ENCODE data around the gene YAF2.

The YAF2 gene

GRCh38 chr12:42162193-42162592, 75.9 kb downstream of the YAF2 start:
- TF ChIP-seq, protein P1, sequence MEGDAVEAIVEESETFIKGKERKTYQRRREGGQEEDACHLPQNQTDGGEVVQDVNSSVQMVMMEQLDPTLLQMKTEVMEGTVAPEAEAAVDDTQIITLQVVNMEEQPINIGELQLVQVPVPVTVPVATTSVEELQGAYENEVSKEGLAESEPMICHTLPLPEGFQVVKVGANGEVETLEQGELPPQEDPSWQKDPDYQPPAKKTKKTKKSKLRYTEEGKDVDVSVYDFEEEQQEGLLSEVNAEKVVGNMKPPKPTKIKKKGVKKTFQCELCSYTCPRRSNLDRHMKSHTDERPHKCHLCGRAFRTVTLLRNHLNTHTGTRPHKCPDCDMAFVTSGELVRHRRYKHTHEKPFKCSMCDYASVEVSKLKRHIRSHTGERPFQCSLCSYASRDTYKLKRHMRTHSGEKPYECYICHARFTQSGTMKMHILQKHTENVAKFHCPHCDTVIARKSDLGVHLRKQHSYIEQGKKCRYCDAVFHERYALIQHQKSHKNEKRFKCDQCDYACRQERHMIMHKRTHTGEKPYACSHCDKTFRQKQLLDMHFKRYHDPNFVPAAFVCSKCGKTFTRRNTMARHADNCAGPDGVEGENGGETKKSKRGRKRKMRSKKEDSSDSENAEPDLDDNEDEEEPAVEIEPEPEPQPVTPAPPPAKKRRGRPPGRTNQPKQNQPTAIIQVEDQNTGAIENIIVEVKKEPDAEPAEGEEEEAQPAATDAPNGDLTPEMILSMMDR (IDR thresholded peaks at IDR 0.05; ENCODE audit: poor library complexity, severe bottlenecking), result no peak
- DNase-seq (ENCODE audit: low spot score), result no peak
- no peak overlapping the region for H3K27ac ChIP-seq (ENCODE audit: poor library complexity, severe bottlenecking)
- peaks cover 12% of the 10 kb centered on the region for H3K4me1 ChIP-seq (ENCODE audit: insufficient read depth, poor library complexity, severe bottlenecking)
- ATAC-seq (ENCODE audit: low read depth), result peak; percentile 59
- H3K36me3 ChIP-seq (ENCODE audit: low read depth), result peaks cover 24% of the 10 kb centered on the region
- no peak overlapping the region for H3K4me3 ChIP-seq (ENCODE audit: severe bottlenecking)
- H3K27me3 ChIP-seq (ENCODE audit: insufficient read depth, poor library complexity, severe bottlenecking), result no peaks in the 10 kb centered on the region
- H3K9me3 ChIP-seq (ENCODE audit: severe bottlenecking), result no peaks in the 10 kb centered on the region

GRCh38 chr12:42161529-42161928, 76.5 kb downstream of the YAF2 start:
- Histone ChIP-seq H3K36me3 (ENCODE audit: low read depth) (peaks cover 24% of the 10 kb centered on the region), H3K4me1 (ENCODE audit: insufficient read depth, poor library complexity, severe bottlenecking) (peaks cover 12% of the 10 kb centered on the region), H3K27me3 (ENCODE audit: insufficient read depth, poor library complexity, severe bottlenecking) (no peaks in the 10 kb centered on the region), H3K9me3 (ENCODE audit: severe bottlenecking) (no peaks in the 10 kb centered on the region), H3K27ac (ENCODE audit: poor library complexity, severe bottlenecking) (no peak overlapping the region), H3K4me3 (ENCODE audit: severe bottlenecking) (no peak overlapping the region)
- TF ChIP-seq, protein P1 (IDR thresholded peaks at IDR 0.05; ENCODE audit: poor library complexity, severe bottlenecking), result no peak
- ATAC-seq (ENCODE audit: low read depth) (no peak), DNase-seq (ENCODE audit: low spot score) (no peak)

DNA sequence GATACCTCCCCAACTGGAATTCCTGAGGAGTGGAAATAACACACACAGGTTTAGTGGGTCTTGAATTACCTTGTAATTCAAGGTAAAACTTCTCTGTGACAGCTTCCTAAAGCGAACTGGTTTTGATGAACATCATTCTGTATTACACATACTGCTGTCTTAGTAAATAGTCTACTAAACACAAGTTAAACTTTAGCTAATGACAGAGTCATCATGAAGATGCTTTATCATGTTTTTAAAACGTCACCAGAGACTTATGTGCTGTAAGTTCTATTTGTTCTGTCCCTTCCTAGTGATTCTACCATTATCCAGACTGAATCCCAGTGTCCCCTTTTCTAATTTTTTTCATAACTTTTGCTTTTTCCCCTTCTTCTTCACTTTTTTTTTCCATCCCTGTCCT, 81.8 kb downstream of the YAF2 start:
- Histone ChIP-seq H3K27me3 (ENCODE audit: insufficient read depth, poor library complexity, severe bottlenecking) (no peaks in the 10 kb centered on the region), H3K4me1 (ENCODE audit: insufficient read depth, poor library complexity, severe bottlenecking) (no peaks in the 10 kb centered on the region), H3K27ac (ENCODE audit: poor library complexity, severe bottlenecking) (no peak overlapping the region), H3K9me3 (ENCODE audit: severe bottlenecking) (no peaks in the 10 kb centered on the region), H3K36me3 (ENCODE audit: low read depth) (peaks cover 20% of the 10 kb centered on the region), H3K4me3 (ENCODE audit: severe bottlenecking) (no peak overlapping the region)
- ATAC-seq (ENCODE audit: low read depth), result no peak
- TF ChIP-seq, protein P1 (IDR thresholded peaks at IDR 0.05; ENCODE audit: poor library complexity, severe bottlenecking), result no peak
- no peak for DNase-seq (ENCODE audit: low spot score)

GRCh38 chr12:42145552-42146215, 92.4 kb downstream of the YAF2 start:
- Histone ChIP-seq H3K4me3 (ENCODE audit: severe bottlenecking) (no peak overlapping the region), H3K9me3 (ENCODE audit: severe bottlenecking) (no peaks in the 10 kb centered on the region), H3K27ac (ENCODE audit: poor library complexity, severe bottlenecking) (no peak overlapping the region), H3K27me3 (ENCODE audit: insufficient read depth, poor library complexity, severe bottlenecking) (no peaks in the 10 kb centered on the region), H3K36me3 (ENCODE audit: low read depth) (no peaks in the 10 kb centered on the region), H3K4me1 (ENCODE audit: insufficient read depth, poor library complexity, severe bottlenecking) (peaks cover 7% of the 10 kb centered on the region)
- DNase-seq (ENCODE audit: low spot score) (no peak), ATAC-seq (ENCODE audit: low read depth) (no peak)
- TF ChIP-seq, protein P1 (IDR thresholded peaks at IDR 0.05; ENCODE audit: poor library complexity, severe bottlenecking), result no peak

DNA sequence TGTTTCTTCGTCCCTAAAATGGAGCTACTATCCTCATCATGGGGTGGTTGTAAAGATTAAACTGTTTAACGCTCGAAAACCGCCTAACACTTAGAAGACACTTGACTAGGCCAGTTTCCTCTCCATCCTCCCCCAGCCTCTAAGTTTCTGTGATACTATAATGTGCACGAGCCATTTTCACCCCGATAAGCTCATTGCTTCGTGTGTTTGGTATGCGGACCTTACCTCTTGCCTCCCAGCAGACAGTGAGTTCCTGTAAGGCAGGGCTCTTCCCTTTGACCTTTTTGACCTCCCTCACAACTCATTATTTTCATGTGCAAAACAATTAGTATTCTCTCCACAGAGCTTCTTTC, 92.9 kb downstream of the YAF2 start:
- Histone ChIP-seq H3K4me3 (ENCODE audit: severe bottlenecking) (peak overlapping the region; percentile 77), H3K27ac (ENCODE audit: poor library complexity, severe bottlenecking) (peak overlapping the region; percentile 75), H3K36me3 (ENCODE audit: low read depth) (no peaks in the 10 kb centered on the region), H3K9me3 (ENCODE audit: severe bottlenecking) (no peaks in the 10 kb centered on the region), H3K27me3 (ENCODE audit: insufficient read depth, poor library complexity, severe bottlenecking) (no peaks in the 10 kb centered on the region), H3K4me1 (ENCODE audit: insufficient read depth, poor library complexity, severe bottlenecking) (peaks cover 7% of the 10 kb centered on the region)
- ATAC-seq (ENCODE audit: low read depth), result no peak
- TF ChIP-seq, protein P1 (IDR thresholded peaks at IDR 0.05; ENCODE audit: poor library complexity, severe bottlenecking), result no peak
- DNase-seq (ENCODE audit: low spot score), result no peak

All from RWPE2 (cell line).